SK-N-SH (cell line): ENCODE results near the gene PDGFC. TPM values are rescaled to one million over a fixed set of nuclear protein-coding genes. Genes with fewer than 3 reads are reported as not detected.

Source experiments
- CTCF ChIA-PET: fragments of 300-600, 350-600 bp; formaldehyde crosslinking; extraction: SDS; loops from one replicate; lab custom pipeline; 2021; lab: Yijun Ruan, JAX
- POLR2A ChIA-PET: fragments of 350-600 bp; sonication (Branson Sonifier 250); formaldehyde crosslinking; extraction: SDS; loops from one replicate; lab custom pipeline; 2020; ENCODE audit warnings: antibody characterized with exemption, inconsistent platforms; lab: Yijun Ruan, JAX
- DNase-seq: peaks from one replicate; pipeline ENCODE4 v3.0.0; 2012
- H2AFZ ChIP-seq: fragments of 200-600 bp; sonication (generic); 2 replicates; pipeline ENCODE4 v1.8.1; 2016; ENCODE audit warnings: antibody characterized with exemption, mild to moderate bottlenecking, low read depth
- H3F3A ChIP-seq: fragments of 200-600 bp; sonication (generic); replicated peaks from 2 replicates; pipeline ENCODE3; 2016; ENCODE audit warnings: antibody characterized with exemption, mild to moderate bottlenecking; ENCODE audit not compliant: insufficient read depth
- H3K27ac ChIP-seq, 2 experiments: fragments of 200-500 bp in 1 of 2; fragments of 200-600 bp in 1 of 2; sonication (Bioruptor generic) in 1 of 2; sonication (generic), shearing (Covaris generic) in 1 of 2; 2 replicates each; pipeline versions ENCODE4 v1.5.1 to v1.6.1; 2014 to 2016; ENCODE audit warnings: low read depth in 2 of 2, inconsistent platforms in 1 of 2, low read length in 1 of 2, mild to moderate bottlenecking in 1 of 2, mixed read lengths in 1 of 2
- H3K27me3 ChIP-seq: fragments of 200-600 bp; sonication (generic), shearing (Covaris generic); 2 replicates; pipeline ENCODE4 v1.6.1; 2016; ENCODE audit warnings: mixed run types; ENCODE audit not compliant: insufficient read depth
- H3K36me3 ChIP-seq, 2 experiments: fragments of 200-500 bp in 1 of 2; fragments of 200-600 bp in 1 of 2; sonication (Bioruptor generic) in 1 of 2; sonication (generic) in 1 of 2; replicated peaks in 1 of 2; 2 replicates each; pipeline versions ENCODE3 to v1.5.1; 2014 to 2016; ENCODE audit warnings: low read length in 1 of 2, mild to moderate bottlenecking in 1 of 2; ENCODE audit not compliant: insufficient read depth in 2 of 2, control insufficient read depth in 1 of 2
- H3K4me1 ChIP-seq, 2 experiments: fragments of 200-500 bp in 1 of 2; fragments of 200-600 bp in 1 of 2; sonication (Bioruptor generic) in 1 of 2; sonication (generic), shearing (Covaris generic) in 1 of 2; 2 replicates each; pipeline versions ENCODE4 v1.5.1 to v1.6.1; 2014 to 2016; ENCODE audit warnings: low read depth in 1 of 2, low read length in 1 of 2, mixed run types in 1 of 2; ENCODE audit not compliant: insufficient read depth in 2 of 2, control insufficient read depth in 1 of 2
- H3K4me2 ChIP-seq: fragments of 200-600 bp; sonication (generic), shearing (Covaris generic); 2 replicates; pipeline ENCODE4 v1.6.1; 2017; ENCODE audit warnings: mixed run types
- H3K4me3 ChIP-seq, 2 experiments: fragments of 200-500 bp in 1 of 2; fragments of 200-600 bp in 1 of 2; sonication (Bioruptor generic) in 1 of 2; sonication (generic), shearing (Covaris generic) in 1 of 2; 2 replicates each; pipeline versions ENCODE4 v1.5.1 to v1.8.1; 2014 to 2016; ENCODE audit warnings: low read depth in 2 of 2, inconsistent platforms in 1 of 2, low read length in 1 of 2, mild to moderate bottlenecking in 1 of 2, mixed read lengths in 1 of 2, moderate library complexity in 1 of 2
- H3K79me2 ChIP-seq: fragments of 200-600 bp; sonication (generic); 2 replicates; pipeline ENCODE4 v1.8.1; 2017; ENCODE audit warnings: mild to moderate bottlenecking; ENCODE audit not compliant: insufficient read depth
- H3K9ac ChIP-seq: fragments of 200-600 bp; sonication (generic); 2 replicates; pipeline ENCODE4 v1.6.1; 2017; ENCODE audit warnings: mixed run types
- H3K9me2 ChIP-seq: fragments of 200-600 bp; sonication (generic); 2 replicates; pipeline ENCODE4 v1.6.1; 2017; ENCODE audit warnings: mixed run types
- H3K9me3 ChIP-seq: fragments of 200-600 bp; sonication (generic); 2 replicates; pipeline ENCODE4 v1.6.1; 2017; ENCODE audit warnings: mixed run types, mild to moderate bottlenecking, moderate library complexity
- H4K20me1 ChIP-seq: fragments of 200-600 bp; sonication (generic); 2 replicates; pipeline ENCODE4 v1.6.1; 2017; ENCODE audit warnings: mild to moderate bottlenecking, mixed run types; ENCODE audit not compliant: insufficient read depth
- ELF1 ChIP-seq: IDR thresholded peaks from 2 replicates; pipeline ENCODE4 v1.4.0; 2012
- GABPA ChIP-seq: IDR thresholded peaks from 2 replicates; pipeline ENCODE4 v1.4.0; 2012; ENCODE audit warnings: low read depth, mild to moderate bottlenecking
- GATA2 ChIP-seq: sonication (generic); formaldehyde crosslinking; IDR thresholded peaks from 2 replicates; pipeline ENCODE4 v1.5.0; 2020; ENCODE audit warnings: mild to moderate bottlenecking, missing genetic modification reagents
- JUND ChIP-seq: IDR thresholded peaks from 2 replicates; pipeline ENCODE4 v1.4.0; 2012
- MXI1 ChIP-seq: IDR thresholded peaks from 2 replicates; pipeline ENCODE4 v1.6.1; 2012; ENCODE audit warnings: mild to moderate bottlenecking, low read depth, low read length, improper control_type of control experiment
- NFIC ChIP-seq: IDR thresholded peaks from 2 replicates; pipeline ENCODE4 v1.4.0; 2012; ENCODE audit warnings: borderline replicate concordance
- NRF1 ChIP-seq: IDR thresholded peaks from 2 replicates; pipeline ENCODE4 v1.6.1; 2012; ENCODE audit warnings: low read depth, mild to moderate bottlenecking, low read length
- POLR2AphosphoS5 ChIP-seq: IDR thresholded peaks from 2 replicates; pipeline ENCODE4 v1.6.1; 2012; ENCODE audit warnings: low read depth, low read length
- RAD21 ChIP-seq: IDR thresholded peaks from 2 replicates; pipeline ENCODE4 v1.6.1; 2012; ENCODE audit warnings: mild to moderate bottlenecking, low read length
- RFX5 ChIP-seq: IDR thresholded peaks from 2 replicates; pipeline ENCODE4 v1.6.1; 2012; ENCODE audit warnings: mild to moderate bottlenecking, improper control_type of control experiment, low read length
- SIN3A ChIP-seq: IDR thresholded peaks from 2 replicates; pipeline ENCODE4 v1.6.1; 2012; ENCODE audit warnings: low read depth, mild to moderate bottlenecking, low read length, moderate library complexity, borderline replicate concordance
- TAF1 ChIP-seq: IDR thresholded peaks from 2 replicates; pipeline ENCODE4 v1.6.1; 2012; ENCODE audit warnings: low read depth, mild to moderate bottlenecking, low read length, moderate library complexity, borderline replicate concordance
- TCF12 ChIP-seq: IDR thresholded peaks from 2 replicates; pipeline ENCODE4 v1.4.0; 2012
- YY1 ChIP-seq: IDR thresholded peaks from 2 replicates; pipeline ENCODE4 v1.4.0; 2012; ENCODE audit warnings: low read depth, mild to moderate bottlenecking
- WGBS: methylation state at CpG from one replicate; pipeline ENCODE4 v1.1.6; 2017; ENCODE audit warnings: low lambda C conversion rate; 5-methylcytosine and 5-hydroxymethylcytosine counted together
- polyA plus RNA-seq, 3 experiments: library from polyadenylated mRNA; depleted of rRNA; stranded (reverse); fragments of >200 nt; gene quantifications; 2 replicates each; pipeline ENCODE4 v1.2.3, GENCODE V29; 2012
- TF ChIP-seq, protein P1 (sequence below): fragments of 150-350 bp; IDR thresholded peaks from 2 replicates; pipeline ENCODE4 v1.6.1; 2016; ENCODE audit warnings: mild to moderate bottlenecking, low read depth, low read length
- TF ChIP-seq, protein P2 (sequence below): IDR thresholded peaks from 2 replicates; pipeline ENCODE4 v1.4.0; 2012; ENCODE audit warnings: low read depth
- TF ChIP-seq, protein P3 (sequence below): IDR thresholded peaks from 2 replicates; pipeline ENCODE4 v1.4.0; 2012; ENCODE audit warnings: low read depth, borderline replicate concordance
- TF ChIP-seq, protein P4 (sequence below): fragments of 150-350 bp; IDR thresholded peaks from 2 replicates; pipeline ENCODE4 v1.6.1; 2017; ENCODE audit warnings: antibody characterized with exemption, low read length, low read depth, borderline replicate concordance

Gene PDGFC
- polyA plus RNA-seq, 1 of the 3 experiments (the other 2 are of a cell fraction) = 29.8 TPM

DNA sequence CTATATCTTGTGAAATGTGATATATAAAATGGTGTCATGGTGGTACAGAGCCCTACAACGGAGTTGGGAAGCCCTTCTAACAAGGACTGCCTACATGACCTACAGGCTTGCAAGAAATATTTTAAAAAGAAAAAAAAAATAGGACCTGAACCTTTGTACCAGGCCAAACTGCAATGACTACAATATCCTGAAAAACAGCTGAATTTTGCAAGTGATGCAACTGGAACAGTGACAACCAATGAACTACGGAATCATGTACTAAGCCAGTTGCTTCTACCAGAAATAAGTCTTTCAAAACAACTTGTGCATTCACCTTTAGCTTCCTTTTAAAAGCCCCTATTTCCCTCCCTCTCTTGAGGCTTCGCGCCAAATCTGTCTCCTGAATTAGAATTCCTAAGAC, 58.4 kb downstream of the PDGFC start:
- 78% methylated on average over 4 of the region's 4 CpGs for WGBS

DNA sequence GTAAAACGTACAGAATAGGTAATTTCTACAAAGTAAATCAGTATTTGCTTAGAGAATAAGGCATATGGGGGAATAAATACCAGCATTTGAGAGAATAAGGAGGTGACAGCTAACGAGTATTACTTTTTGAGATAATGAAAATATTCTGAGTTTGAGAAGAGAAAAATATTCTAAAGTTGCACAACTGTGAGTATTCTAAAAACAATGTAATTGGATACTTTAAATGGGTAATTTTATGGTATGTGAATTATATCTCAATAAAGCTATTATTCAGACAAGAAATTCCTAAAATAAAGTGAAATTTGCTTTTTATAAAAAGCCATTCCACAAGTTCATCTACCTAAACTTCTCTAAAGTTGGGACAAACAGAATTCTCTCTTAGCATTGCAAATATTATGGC, 62.6 kb downstream of the PDGFC start:
- DNase-seq = no peak
- ChIA-PET CTCF (no interaction called here), POLR2A (no interaction called here)
- Histone ChIP-seq H3K79me2 (peaks cover 96% of the 10 kb centered on the region), H3K4me1 (peaks cover 0 to 15% of the 10 kb centered on the region in 2 experiments; a peak in 2 of 4 replicates), H3K4me3 (no peak overlapping the region), H3K9me3 (no peaks in the 10 kb centered on the region), H2AFZ (no peak overlapping the region), H3K9me2 (no peaks in the 10 kb centered on the region), H3K27ac (no peak overlapping the region), H3F3A (peaks cover 9% of the 10 kb centered on the region), H3K36me3 (no peaks in the 10 kb centered on the region), H3K27me3 (no peaks in the 10 kb centered on the region), H4K20me1 (peaks cover 5% of the 10 kb centered on the region; the same call in 1 of the 2 replicates), H3K4me2 (no peak overlapping the region), H3K9ac (no peak overlapping the region)
- TF ChIP-seq, protein P1, sequence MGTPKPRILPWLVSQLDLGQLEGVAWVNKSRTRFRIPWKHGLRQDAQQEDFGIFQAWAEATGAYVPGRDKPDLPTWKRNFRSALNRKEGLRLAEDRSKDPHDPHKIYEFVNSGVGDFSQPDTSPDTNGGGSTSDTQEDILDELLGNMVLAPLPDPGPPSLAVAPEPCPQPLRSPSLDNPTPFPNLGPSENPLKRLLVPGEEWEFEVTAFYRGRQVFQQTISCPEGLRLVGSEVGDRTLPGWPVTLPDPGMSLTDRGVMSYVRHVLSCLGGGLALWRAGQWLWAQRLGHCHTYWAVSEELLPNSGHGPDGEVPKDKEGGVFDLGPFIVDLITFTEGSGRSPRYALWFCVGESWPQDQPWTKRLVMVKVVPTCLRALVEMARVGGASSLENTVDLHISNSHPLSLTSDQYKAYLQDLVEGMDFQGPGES = no peak
- TF ChIP-seq RFX5 = no peak
- WGBS = 52% methylated on average over 2 of the region's 2 CpGs

More for the DNA sequence above, 58.4 kb downstream of the PDGFC start:
- no peaks in the 10 kb centered on the region for H3K9me2 ChIP-seq
- peaks cover 0 to 4% of the 10 kb centered on the region in 2 experiments for H3K36me3 ChIP-seq
- H3K4me3 ChIP-seq = no peak overlapping the region
- H3K27me3 ChIP-seq = no peaks in the 10 kb centered on the region
- no peak overlapping the region for H3K4me2 ChIP-seq
- H4K20me1 ChIP-seq = peaks cover 8% of the 10 kb centered on the region; the same call in 1 of the 2 replicates
- H2AFZ ChIP-seq = no peak overlapping the region
- no peaks in the 10 kb centered on the region for H3K9me3 ChIP-seq
- ChIA-PET CTCF (no interaction called here), POLR2A (no interaction called here)
- no peaks in the 10 kb centered on the region for H3K4me1 ChIP-seq
- no peak for DNase-seq
- H3K9ac ChIP-seq = no peak overlapping the region
- TF ChIP-seq GABPA = no peak
- no peak for TF ChIP-seq GATA2
- TF ChIP-seq, protein P2, sequence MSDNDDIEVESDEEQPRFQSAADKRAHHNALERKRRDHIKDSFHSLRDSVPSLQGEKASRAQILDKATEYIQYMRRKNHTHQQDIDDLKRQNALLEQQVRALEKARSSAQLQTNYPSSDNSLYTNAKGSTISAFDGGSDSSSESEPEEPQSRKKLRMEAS = no peak
- TF ChIP-seq RFX5 = no peak
- no peak for TF ChIP-seq YY1
- no peak for TF ChIP-seq MXI1
- TF ChIP-seq POLR2AphosphoS5 = no peak
- no peak for TF ChIP-seq RAD21
- TF ChIP-seq SIN3A = no peak
- no peak for TF ChIP-seq NFIC
- TF ChIP-seq, protein P3, sequence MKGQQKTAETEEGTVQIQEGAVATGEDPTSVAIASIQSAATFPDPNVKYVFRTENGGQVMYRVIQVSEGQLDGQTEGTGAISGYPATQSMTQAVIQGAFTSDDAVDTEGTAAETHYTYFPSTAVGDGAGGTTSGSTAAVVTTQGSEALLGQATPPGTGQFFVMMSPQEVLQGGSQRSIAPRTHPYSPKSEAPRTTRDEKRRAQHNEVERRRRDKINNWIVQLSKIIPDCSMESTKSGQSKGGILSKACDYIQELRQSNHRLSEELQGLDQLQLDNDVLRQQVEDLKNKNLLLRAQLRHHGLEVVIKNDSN = no peak
- TF ChIP-seq NRF1 = no peak
- TF ChIP-seq, protein P4, sequence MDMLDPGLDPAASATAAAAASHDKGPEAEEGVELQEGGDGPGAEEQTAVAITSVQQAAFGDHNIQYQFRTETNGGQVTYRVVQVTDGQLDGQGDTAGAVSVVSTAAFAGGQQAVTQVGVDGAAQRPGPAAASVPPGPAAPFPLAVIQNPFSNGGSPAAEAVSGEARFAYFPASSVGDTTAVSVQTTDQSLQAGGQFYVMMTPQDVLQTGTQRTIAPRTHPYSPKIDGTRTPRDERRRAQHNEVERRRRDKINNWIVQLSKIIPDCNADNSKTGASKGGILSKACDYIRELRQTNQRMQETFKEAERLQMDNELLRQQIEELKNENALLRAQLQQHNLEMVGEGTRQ = no peak
- no peak for TF ChIP-seq ELF1
- TF ChIP-seq, protein P1 = no peak
- no peak for TF ChIP-seq TCF12
- no peak for TF ChIP-seq JUND
- TF ChIP-seq TAF1 = no peak
- H3K79me2 ChIP-seq = peaks cover 98% of the 10 kb centered on the region
- H3K27ac ChIP-seq = no peak overlapping the region
- H3F3A ChIP-seq = no peaks in the 10 kb centered on the region
